ENCODE results near the gene SGTA. TPM values are rescaled to one million over a fixed set of nuclear protein-coding genes. Genes with fewer than 3 reads are reported as not detected.

The SGTA gene
- total and polyA plus RNA-seq, 2 experiments from 2014 or later = 71.6 to 102 TPM

DNA sequence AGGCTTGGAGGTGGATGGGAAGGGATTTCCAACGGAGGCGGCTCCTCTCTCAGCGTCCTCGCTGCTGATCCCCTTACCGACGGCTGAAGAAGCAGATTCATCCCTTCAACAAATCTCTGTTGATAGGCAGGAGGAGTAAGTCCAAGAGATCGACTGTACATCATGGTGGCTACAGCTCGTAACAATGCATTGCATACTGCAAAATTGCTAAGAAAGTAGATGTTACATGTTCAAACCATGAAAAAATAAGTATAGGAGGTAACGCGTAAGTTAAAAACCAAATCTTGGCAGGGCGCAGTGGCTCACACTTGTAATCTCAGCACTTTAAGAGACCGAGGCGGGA lies 42.8 kb downstream of the SGTA start:
- H3K36me3 Mint-ChIP-seq (ENCODE audit: low read depth) = peaks cover 32% of the 10 kb centered on the region
- peaks cover 4% of the 10 kb centered on the region; the same call in 2 of the 3 replicates for H3K4me1 Mint-ChIP-seq
- H3K27ac Mint-ChIP-seq = no peak overlapping the region

More for the DNA sequence above, 42.8 kb downstream of the SGTA start:
- Mint-ChIP-seq H3K4me3 (peak overlapping the region; percentile 86), H3K9me3 (no peaks in the 10 kb centered on the region), H3K27me3 (ENCODE audit: insufficient read depth, low read depth, poor library complexity) (peaks cover 6% of the 10 kb centered on the region)
- Histone ChIP-seq H3K27ac (ENCODE audit: low read depth) (no peak overlapping the region), H3K4me1 (ENCODE audit: insufficient read depth) (peaks cover 4% of the 10 kb centered on the region; the same call in 1 of the 2 replicates), H3K36me3 (ENCODE audit: insufficient read depth) (no peaks in the 10 kb centered on the region; the same call in 1 of the 2 replicates), H2AFZ (no peak overlapping the region), H3K4me3 (no peak overlapping the region), H3K27me3 (ENCODE audit: insufficient read depth) (no peaks in the 10 kb centered on the region), H3K4me2 (no peak overlapping the region), H3K9me2 (ENCODE audit: insufficient read depth) (no peaks in the 10 kb centered on the region), H3F3A (replicated peaks; ENCODE audit: low read depth) (no peaks in the 10 kb centered on the region), H4K20me1 (replicated peaks; ENCODE audit: insufficient read depth) (no peaks in the 10 kb centered on the region; the same call in none of the 2 replicates), H3K79me2 (replicated peaks; ENCODE audit: insufficient read depth) (peaks cover 5% of the 10 kb centered on the region; the same call in 1 of the 2 replicates)
- no peak for ATAC-seq
- no peak for DNase-seq (ENCODE audit: low spot score)
- TF ChIP-seq EZH2phosphoT487 (IDR thresholded peaks at IDR 0.05; ENCODE audit: unreplicated experiment) (no peak), POLR2AphosphoS5 (IDR thresholded peaks at IDR 0.05; ENCODE audit: low read depth) (no peak), REST (IDR thresholded peaks at IDR 0.05; ENCODE audit: unreplicated experiment) (no peak), EZH2 (IDR thresholded peaks at IDR 0.05; ENCODE audit: low read depth, unreplicated experiment) (no peak), ZNF114 (CRISPR knock-in tag; IDR thresholded peaks at IDR 0.05) (no peak), JUNB (IDR thresholded peaks at IDR 0.05; ENCODE audit: unreplicated experiment) (no peak), NANOG (IDR thresholded peaks at IDR 0.05; ENCODE audit: borderline replicate concordance) (no peak), ZNF331 (CRISPR knock-in tag; IDR thresholded peaks at IDR 0.05; ENCODE audit: low read depth) (no peak), CREB1 (CRISPR knock-in tag; IDR thresholded peaks at IDR 0.05; ENCODE audit: low read depth) (no peak), STAT1 (IDR thresholded peaks at IDR 0.05; ENCODE audit: unreplicated experiment) (no peak)
- TF ChIP-seq, protein P1, sequence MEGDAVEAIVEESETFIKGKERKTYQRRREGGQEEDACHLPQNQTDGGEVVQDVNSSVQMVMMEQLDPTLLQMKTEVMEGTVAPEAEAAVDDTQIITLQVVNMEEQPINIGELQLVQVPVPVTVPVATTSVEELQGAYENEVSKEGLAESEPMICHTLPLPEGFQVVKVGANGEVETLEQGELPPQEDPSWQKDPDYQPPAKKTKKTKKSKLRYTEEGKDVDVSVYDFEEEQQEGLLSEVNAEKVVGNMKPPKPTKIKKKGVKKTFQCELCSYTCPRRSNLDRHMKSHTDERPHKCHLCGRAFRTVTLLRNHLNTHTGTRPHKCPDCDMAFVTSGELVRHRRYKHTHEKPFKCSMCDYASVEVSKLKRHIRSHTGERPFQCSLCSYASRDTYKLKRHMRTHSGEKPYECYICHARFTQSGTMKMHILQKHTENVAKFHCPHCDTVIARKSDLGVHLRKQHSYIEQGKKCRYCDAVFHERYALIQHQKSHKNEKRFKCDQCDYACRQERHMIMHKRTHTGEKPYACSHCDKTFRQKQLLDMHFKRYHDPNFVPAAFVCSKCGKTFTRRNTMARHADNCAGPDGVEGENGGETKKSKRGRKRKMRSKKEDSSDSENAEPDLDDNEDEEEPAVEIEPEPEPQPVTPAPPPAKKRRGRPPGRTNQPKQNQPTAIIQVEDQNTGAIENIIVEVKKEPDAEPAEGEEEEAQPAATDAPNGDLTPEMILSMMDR (conservative IDR thresholded peaks at IDR 0.05; ENCODE audit: low read depth in 2 of 2) = no peak
